Stimulated activated CD4-positive, alpha-beta T cell treated with anti-CD3 and anti-CD28 coated beads, Interleukin-2, amount 100 ng/mL, for 48 hours (primary cell): ENCODE data around the gene GNG13.
"Not testable (repeated sequence)": the region's sequence is repeated elsewhere in the genome, so short reads cannot be mapped to it uniquely, and the experiment has no call there.

Source experiments
- DNase-seq, 2 donors: peaks; one replicate each; pipeline ENCODE4 v3.0.0-alpha.2; 2020

Gene GNG13

DNA sequence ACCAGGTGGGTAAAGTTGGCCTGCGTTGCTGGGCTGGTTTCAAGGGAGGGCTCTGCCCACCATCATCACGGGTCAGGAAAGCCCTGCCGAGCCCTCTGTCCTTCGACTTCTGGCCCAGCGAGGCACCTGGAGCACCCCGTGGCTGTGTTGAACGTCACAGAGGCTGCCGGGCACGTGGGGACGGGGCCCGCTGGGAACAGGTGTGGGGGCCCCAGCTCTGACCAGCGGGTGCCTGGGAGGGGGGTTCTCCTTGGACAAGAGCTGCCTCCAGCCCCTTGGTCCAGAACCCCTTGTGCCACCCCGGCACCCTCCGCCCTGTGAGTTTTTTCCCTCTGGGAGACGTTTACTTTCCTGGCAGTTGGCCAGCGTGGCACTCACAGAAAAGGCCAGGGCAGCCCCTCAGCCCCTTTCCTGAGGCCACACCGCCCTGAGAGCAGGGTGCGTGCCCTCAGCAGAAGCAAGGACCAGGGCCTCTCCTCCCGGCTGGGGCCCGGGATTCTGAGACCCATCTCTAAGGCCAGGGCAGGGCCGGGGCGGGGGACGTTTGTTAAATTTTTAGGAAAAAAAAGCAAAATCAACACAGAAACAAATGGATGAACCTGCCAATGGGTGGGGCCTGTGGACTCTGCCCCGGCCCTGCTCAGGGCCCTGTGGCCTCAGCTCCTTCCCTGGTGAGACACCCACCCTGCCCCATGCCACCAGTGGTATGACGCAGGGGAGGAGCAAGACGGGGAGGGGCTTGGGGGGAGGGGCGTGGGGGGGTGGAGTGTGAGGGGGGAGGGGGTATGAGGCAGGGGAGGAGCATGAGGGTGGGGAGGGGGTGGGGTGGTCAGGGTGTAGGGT, 31.3 kb upstream of the GNG13 start:
- DNase-seq: no peak

- no peak for DNase-seq
Measured at GRCh38 chr16:830871-831570, 30.5 kb upstream of the GNG13 start.

DNA sequence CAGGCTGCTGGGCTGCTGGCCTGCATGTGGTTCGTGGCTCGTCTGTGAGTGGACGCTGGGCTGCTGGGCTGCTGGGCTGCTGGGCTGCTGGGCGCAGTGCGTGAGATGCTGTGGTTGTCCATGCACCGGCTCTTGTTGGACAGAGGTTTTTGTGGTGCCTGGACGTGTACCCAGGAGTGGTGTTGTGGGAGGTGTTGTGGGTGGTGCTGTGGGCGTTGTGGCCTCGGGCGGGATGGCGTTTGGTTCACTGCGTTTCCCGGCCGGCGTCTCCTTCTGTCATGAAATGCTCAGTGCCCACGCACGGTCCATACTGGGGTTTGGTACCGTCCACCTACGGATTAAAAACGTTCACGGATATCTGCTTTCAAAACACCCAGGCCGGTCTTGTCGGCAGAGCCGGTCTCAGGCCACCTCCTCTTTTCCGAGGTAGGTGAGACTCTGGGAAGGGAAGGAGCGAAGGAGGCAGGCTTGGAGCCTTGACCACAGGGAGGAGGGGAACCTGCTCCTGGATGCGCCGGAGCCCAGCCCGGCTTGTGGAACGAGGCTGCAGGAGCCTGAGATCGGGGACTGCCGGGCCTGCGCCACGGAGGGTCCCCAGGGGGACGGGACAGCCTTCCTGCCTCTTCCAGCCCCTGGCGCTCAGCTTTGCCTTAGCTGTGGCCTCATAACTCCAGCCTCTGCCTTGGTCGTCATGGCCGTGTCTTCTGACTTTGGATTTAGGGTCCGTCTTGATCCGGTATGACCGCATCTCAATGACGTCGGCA, 29.8 kb upstream of the GNG13 start:
- DNase-seq: no peak

DNA sequence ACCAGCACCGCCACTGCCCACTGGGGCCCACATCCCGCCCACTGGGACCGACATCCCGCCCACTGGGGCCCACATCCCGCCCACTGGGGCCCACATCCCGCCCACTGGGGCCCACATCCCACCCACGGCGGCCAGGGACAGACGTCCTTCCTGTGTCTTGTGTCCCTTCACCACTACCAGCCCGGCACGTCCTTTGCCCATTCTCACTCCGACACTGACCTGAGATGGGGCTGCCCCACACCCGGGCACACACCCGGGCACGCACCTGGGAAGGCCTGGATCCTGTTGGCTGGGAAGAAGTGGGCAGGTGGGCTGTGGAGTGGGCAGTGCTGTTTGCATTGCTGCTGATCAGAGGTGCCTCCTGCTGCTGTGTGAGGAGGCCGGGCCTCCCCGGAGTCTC, 28.4 kb upstream of the GNG13 start:
- DNase-seq: no peak

DNA sequence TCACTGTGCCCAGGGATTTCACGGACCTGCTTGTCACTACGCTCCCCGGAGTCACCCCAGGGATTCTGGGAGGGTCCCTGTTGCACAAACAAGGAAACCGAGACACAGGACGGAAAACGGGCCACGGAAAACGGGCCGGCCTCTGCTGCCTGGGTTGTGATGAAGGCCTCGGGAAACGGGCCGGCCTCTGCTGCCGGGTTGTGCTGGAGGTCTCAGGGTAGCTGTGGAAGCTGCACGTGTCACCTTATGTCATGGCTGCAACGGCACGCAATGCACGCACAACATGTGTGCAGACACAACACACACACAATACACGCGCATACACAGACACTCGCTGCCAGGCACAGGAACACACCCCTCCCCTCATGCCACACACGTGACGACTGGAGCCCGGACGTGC, 27.0 kb upstream of the GNG13 start:
- DNase-seq: no peak

GRCh38 chr16:825341-826061, 25.0 kb upstream of the GNG13 start:
- DNase-seq: no peak

GRCh38 chr16:824601-825000, 24.1 kb upstream of the GNG13 start:
- no peak for DNase-seq

- no peak for DNase-seq
Measured at GRCh38 chr16:824194-824593, 23.7 kb upstream of the GNG13 start.

- no peak for DNase-seq
Measured at GRCh38 chr16:822909-823297, 22.4 kb upstream of the GNG13 start.

GRCh38 chr16:822174-822908, 21.8 kb upstream of the GNG13 start:
- no peak for DNase-seq

GRCh38 chr16:821751-822150, 21.2 kb upstream of the GNG13 start:
- DNase-seq: no peak

GRCh38 chr16:820748-821147, 20.2 kb upstream of the GNG13 start:
- no peak for DNase-seq

GRCh38 chr16:820044-820408, 19.5 kb upstream of the GNG13 start:
- DNase-seq: not testable (repeated sequence)

DNA sequence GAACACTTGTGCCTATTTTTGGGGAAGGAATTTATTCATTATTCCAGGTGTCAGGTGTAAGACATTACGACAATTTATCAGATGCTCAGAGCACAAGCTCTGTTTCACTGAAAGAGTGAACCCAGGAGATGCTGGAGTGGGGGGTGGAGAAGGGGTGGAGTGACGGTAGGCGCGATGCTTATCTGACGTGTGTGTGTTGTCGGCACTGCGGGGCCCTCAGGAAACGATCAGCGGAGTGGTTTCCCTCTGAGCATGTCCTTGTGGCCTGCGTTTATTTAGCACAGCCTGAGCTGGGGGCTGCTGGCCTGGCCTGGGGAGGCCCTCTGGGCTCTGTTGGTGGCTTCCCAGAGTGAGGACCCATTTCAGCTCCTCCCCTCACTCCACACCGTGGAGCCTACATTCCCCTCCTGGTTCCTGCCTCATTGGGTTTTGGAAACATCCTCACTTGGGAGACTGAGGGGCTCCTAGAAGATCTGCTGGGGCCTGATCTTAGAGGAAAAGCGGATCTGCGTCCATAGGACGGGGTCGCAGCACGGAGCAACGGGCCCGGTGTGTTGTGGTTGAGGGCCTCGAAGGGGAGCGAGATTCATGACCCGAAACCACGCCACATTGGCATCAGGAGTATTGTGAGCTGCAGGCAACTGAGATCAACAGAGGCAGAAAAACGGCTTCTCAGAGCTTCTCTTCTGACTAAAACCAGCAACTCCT, 19.0 kb upstream of the GNG13 start:
- no peak for DNase-seq

GRCh38 chr16:818592-818991, 18.1 kb upstream of the GNG13 start:
- DNase-seq: no peak

- DNase-seq: no peak
Measured at GRCh38 chr16:818132-818531, 17.6 kb upstream of the GNG13 start.

DNA sequence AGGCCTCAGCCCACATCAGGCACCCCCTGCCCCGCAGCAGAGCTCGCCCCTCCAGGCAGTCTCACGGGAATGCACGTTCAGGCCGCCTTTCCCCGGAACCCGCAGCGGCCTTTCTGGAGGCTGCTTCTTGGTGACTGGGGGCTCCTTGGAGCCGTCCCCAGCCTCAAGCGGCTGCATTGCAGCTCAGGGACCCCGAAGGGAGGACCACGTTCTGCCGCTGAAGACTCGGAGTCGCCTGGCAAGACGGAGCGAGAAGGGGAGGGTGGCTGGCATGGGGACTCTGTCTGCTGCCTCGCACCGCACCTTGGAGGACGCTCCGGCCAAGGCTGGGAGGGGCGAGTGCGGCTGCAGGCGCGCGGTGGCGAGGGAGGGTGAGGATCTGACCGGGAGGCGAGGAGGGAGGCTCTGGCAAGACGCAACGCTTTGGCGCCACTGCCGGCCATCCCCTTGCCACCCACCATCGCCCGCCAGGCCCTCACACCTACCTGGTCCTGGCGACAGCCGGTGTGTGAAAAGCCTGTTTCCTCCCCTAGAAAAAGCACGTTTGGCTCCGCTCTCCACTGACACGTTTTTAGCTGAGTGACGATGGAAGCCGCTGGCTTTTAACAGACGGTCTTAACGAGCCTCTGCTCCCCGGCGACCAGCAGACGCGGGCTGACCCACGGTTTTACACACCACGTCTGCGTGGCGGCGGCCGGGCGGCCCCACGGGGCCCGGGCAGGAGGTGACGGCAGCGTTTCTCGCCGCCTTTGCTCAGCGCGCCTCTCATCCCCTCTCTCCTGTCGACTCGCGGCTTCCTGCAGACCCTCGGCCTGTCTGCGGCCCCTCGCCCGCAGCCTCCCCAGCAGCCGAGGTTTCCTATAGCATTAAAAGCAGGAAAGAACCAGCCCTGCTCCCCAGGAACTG, 16.7 kb upstream of the GNG13 start:
- no peak for DNase-seq

- no peak for DNase-seq
Measured at GRCh38 chr16:815861-816260, 15.3 kb upstream of the GNG13 start.

- DNase-seq: no peak
Measured at GRCh38 chr16:814974-815373, 14.4 kb upstream of the GNG13 start.

DNA sequence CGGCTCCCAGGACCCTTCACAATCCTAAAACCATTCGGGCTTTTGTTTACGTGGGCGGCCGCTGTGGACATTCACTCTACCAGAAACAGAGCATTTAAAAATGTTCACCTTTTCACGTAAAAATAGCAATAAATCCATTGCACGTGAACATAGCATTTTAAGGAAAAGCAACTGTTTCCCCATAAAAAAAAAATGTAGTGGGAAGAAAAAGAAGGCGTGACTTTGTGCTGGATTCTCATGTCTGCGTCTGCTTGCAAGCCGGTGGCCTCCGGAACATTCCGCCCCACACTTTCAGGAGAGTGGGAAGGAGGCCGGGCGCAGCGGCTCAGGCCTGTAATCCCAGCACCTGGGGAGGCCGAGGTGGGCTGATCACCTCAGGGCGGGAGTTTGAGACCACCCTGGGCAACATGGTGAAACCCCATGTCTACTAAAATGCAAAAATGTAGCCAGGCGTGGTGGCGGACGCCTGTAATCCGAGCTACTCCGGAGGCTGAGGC, 13.4 kb upstream of the GNG13 start:
- DNase-seq: no peak
